H9 (cell line): ENCODE data around the gene VWA5B1. TPM values are rescaled to one million over a fixed set of nuclear protein-coding genes. Genes with fewer than 3 reads are reported as not detected.

ENCODE experiments used
- DNase-seq: peaks from one replicate; pipeline ENCODE4 v3.0.0-alpha.2; 2017
- H2AFZ ChIP-seq: one replicate; pipeline ENCODE4 v1.6.1; 2013; ENCODE audit warnings: mild to moderate bottlenecking, low read length, control low read depth, moderate library complexity
- H2AK5ac ChIP-seq: 2 replicates; pipeline ENCODE4 v1.6.1; 2013; ENCODE audit warnings: low read length, control low read depth, mixed read lengths; ENCODE audit not compliant: insufficient read length
- H2BK120ac ChIP-seq: one replicate; pipeline ENCODE4 v1.6.1; 2013; ENCODE audit warnings: low read depth, mild to moderate bottlenecking, low read length, control low read depth, inconsistent platforms; ENCODE audit not compliant: poor library complexity, severe bottlenecking
- H2BK12ac ChIP-seq: 2 replicates; pipeline ENCODE4 v1.6.1; 2013; ENCODE audit warnings: low read length, control low read depth, mixed read lengths, low read depth; ENCODE audit not compliant: insufficient read length
- H2BK15ac ChIP-seq: 2 replicates; pipeline ENCODE4 v1.6.1; 2013; ENCODE audit warnings: low read depth, low read length, control low read depth
- H2BK20ac ChIP-seq: one replicate; pipeline ENCODE4 v1.6.1; 2013; ENCODE audit warnings: low read depth, mild to moderate bottlenecking, low read length, control low read depth, inconsistent platforms; ENCODE audit not compliant: poor library complexity, severe bottlenecking
- H2BK5ac ChIP-seq: 2 replicates; pipeline ENCODE4 v1.6.1; 2013; ENCODE audit warnings: low read length, control low read depth, mixed read lengths; ENCODE audit not compliant: insufficient read length
- H3K14ac ChIP-seq: 2 replicates; pipeline ENCODE4 v1.6.1; 2013; ENCODE audit warnings: low read length, control low read depth; ENCODE audit not compliant: insufficient read depth
- H3K18ac ChIP-seq: 2 replicates; pipeline ENCODE4 v1.6.1; 2013; ENCODE audit warnings: low read depth, mild to moderate bottlenecking, mixed read lengths, low read length, control low read depth; ENCODE audit not compliant: insufficient read length
- H3K23ac ChIP-seq: 2 replicates; pipeline ENCODE4 v1.6.1; 2013; ENCODE audit warnings: low read length, control low read depth, mixed read lengths, low read depth; ENCODE audit not compliant: insufficient read length
- H3K23me2 ChIP-seq: 2 replicates; pipeline ENCODE4 v1.6.1; 2013; ENCODE audit warnings: low read depth, mild to moderate bottlenecking, mixed read lengths, low read length, control low read depth; ENCODE audit not compliant: insufficient read length, poor library complexity, severe bottlenecking
- H3K27ac ChIP-seq: 2 replicates; pipeline ENCODE4 v1.5.1; 2013; ENCODE audit warnings: low read length, control low read depth, mixed read lengths, low read depth; ENCODE audit not compliant: insufficient read length
- H3K27me3 ChIP-seq: 2 replicates; pipeline ENCODE4 v1.6.1; 2013; ENCODE audit warnings: low read length, control low read depth, inconsistent platforms; ENCODE audit not compliant: insufficient read depth
- H3K4ac ChIP-seq: 2 replicates; pipeline ENCODE4 v1.6.1; 2013; ENCODE audit warnings: low read depth, mild to moderate bottlenecking, control low read depth, inconsistent platforms, low read length, moderate library complexity
- H3K4me1 ChIP-seq: 2 replicates; pipeline ENCODE4 v1.6.1; 2013; ENCODE audit warnings: low read length, control low read depth, inconsistent platforms; ENCODE audit not compliant: insufficient read depth
- H3K4me2 ChIP-seq: 2 replicates; pipeline ENCODE4 v1.6.1; 2013; ENCODE audit warnings: low read length, control low read depth, mixed read lengths; ENCODE audit not compliant: insufficient read length, insufficient read depth
- H3K56ac ChIP-seq: 2 replicates; pipeline ENCODE4 v1.6.1; 2013; ENCODE audit warnings: low read depth, mild to moderate bottlenecking, mixed read lengths, low read length, control low read depth; ENCODE audit not compliant: insufficient read length
- H3K79me1 ChIP-seq: 2 replicates; pipeline ENCODE4 v1.6.1; 2013; ENCODE audit warnings: low read depth, mild to moderate bottlenecking, moderate library complexity, low read length, control low read depth, inconsistent platforms; ENCODE audit not compliant: insufficient read depth, poor library complexity, severe bottlenecking
- H3K79me2 ChIP-seq: 2 replicates; pipeline ENCODE4 v1.6.1; 2013; ENCODE audit warnings: low read length, control low read depth, inconsistent platforms; ENCODE audit not compliant: insufficient read depth
- H3K9ac ChIP-seq: 2 replicates; pipeline ENCODE4 v1.6.1; 2013; ENCODE audit warnings: low read length, control low read depth, mixed read lengths; ENCODE audit not compliant: insufficient read length; ENCODE audit errors: extremely low read depth
- H3K9me3 ChIP-seq: one replicate; pipeline ENCODE4 v1.6.1; 2013; ENCODE audit warnings: low read depth, low read length, inconsistent platforms; ENCODE audit not compliant: control insufficient read depth
- H3T11ph ChIP-seq: one replicate; pipeline ENCODE4 v1.6.1; 2013; ENCODE audit warnings: mild to moderate bottlenecking, low read length, control low read depth, inconsistent platforms
- H4K20me1 ChIP-seq: one replicate; pipeline ENCODE4 v1.6.1; 2013; ENCODE audit not compliant: control insufficient read depth, insufficient read length, insufficient read depth
- H4K5ac ChIP-seq: 2 replicates; pipeline ENCODE4 v1.6.1; 2013; ENCODE audit warnings: low read depth, mild to moderate bottlenecking, mixed read lengths, low read length, control low read depth; ENCODE audit not compliant: insufficient read length
- H4K8ac ChIP-seq: replicated peaks from 2 replicates; pipeline ENCODE4 v1.6.1; 2013; ENCODE audit warnings: low read length, control low read depth, mixed read lengths, low read depth; ENCODE audit not compliant: insufficient read length
- H4K91ac ChIP-seq: 2 replicates; pipeline ENCODE4 v1.6.1; 2013; ENCODE audit warnings: low read depth, mild to moderate bottlenecking, moderate library complexity, mixed read lengths, low read length, control low read depth; ENCODE audit not compliant: insufficient read length
- H3K27ac Mint-ChIP-seq, 3 experiments: 2 replicates in 2 of 3; 3 replicates in 1 of 3; pipeline ENCODE4 v1.8.0; 2020 to 2021; ENCODE audit warnings: mixed read lengths in 3 of 3, mild to moderate bottlenecking in 1 of 3, moderate library complexity in 1 of 3
- H3K27me3 Mint-ChIP-seq: 2 replicates; pipeline ENCODE4 v1.8.0; 2021; ENCODE audit warnings: low read depth, mild to moderate bottlenecking, moderate library complexity, mixed read lengths
- H3K36me3 Mint-ChIP-seq, 3 experiments: 2 replicates in 2 of 3; 3 replicates in 1 of 3; pipeline ENCODE4 v1.8.0; 2020 to 2021; ENCODE audit warnings: low read depth in 3 of 3, mixed read lengths in 3 of 3; ENCODE audit not compliant: insufficient read depth in 1 of 3
- H3K4me1 Mint-ChIP-seq, 2 experiments: 2 replicates each; pipeline ENCODE4 v1.8.0; 2020; ENCODE audit warnings: mixed read lengths in 2 of 2
- H3K4me3 Mint-ChIP-seq, 2 experiments: 2 replicates in 1 of 2; 3 replicates in 1 of 2; pipeline ENCODE4 v1.8.0; 2020 to 2021; ENCODE audit warnings: mild to moderate bottlenecking in 2 of 2, mixed read lengths in 2 of 2, moderate library complexity in 1 of 2
- H3K9me3 Mint-ChIP-seq, 2 experiments: 2 replicates in 1 of 2; 3 replicates in 1 of 2; pipeline ENCODE4 v1.8.0; 2020; ENCODE audit warnings: mild to moderate bottlenecking in 2 of 2, mixed read lengths in 2 of 2, moderate library complexity in 1 of 2
- WGBS: extraction: QIAGEN DNeasy Blood & Tissue Kit; methylation state at CpG from one replicate; pipeline ENCODE4 v1.1.7; 2013; ENCODE audit warnings: missing lambda C conversion rate, low lambda C conversion rate, mixed read lengths; ENCODE audit not compliant: insufficient read length; ENCODE audit errors: extremely low coverage; 5-methylcytosine and 5-hydroxymethylcytosine counted together
- total RNA-seq: library from RNA; stranded (reverse); gene quantifications from 2 replicates; pipeline ENCODE4 v1.2.1, GENCODE V29; 2021
- TF ChIP-seq, protein P1 (sequence below): fragments of 200-600 bp; sonication (generic); conservative IDR thresholded peaks from 3 replicates; pipeline ENCODE4 v1.8.0; 2021; ENCODE audit warnings: antibody characterized with exemption, mild to moderate bottlenecking

Gene VWA5B1
- total RNA-seq, 1 experiment from 2014 or later = not detected

DNA sequence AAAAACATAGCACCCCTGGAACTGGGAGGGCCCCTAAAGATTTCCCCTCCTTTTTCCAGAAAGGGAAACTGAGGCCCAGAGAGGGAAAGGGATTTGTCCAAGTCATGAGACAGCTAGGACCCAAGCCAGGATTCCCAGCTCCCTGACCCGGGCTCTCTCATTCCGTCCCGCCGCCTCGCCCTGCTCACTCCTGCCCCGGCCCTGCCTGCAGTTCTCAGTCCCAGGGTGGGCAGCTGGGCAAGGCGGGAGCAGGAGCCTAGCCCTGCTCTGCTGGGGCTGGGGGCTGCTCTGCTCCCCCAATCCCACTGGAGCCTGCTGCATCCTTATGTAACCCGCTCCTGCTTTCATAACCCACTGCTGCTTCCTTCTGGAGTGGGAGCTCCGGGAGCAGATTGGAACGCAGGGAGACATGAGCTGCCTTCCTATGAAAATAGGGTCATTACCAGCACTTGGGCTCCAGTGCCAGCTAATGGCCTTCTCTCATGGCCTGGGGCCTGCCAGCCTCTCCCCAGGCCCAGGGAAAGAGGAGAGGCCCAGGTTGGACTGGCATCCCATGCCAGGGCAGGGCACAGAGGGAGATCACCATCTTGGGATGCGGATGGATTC, 110.8 kb downstream of the VWA5B1 start:
- H3K27ac ChIP-seq = no peak overlapping the region
- no peak overlapping the region for H4K5ac ChIP-seq
- no CpG with 5 or more reads among the region's 11 CpGs for WGBS
- H3K79me2 ChIP-seq = no peaks in the 10 kb centered on the region
- no peaks in the 10 kb centered on the region for H3K9me3 ChIP-seq
- no peak overlapping the region; the same call in 1 of the 2 replicates for H3K14ac ChIP-seq
- Mint-ChIP-seq H3K27ac (no peak overlapping the region), H3K36me3 (no peaks in the 10 kb centered on the region), H3K9me3 (peaks cover under 1% of the 10 kb centered on the region in 2 experiments; a peak in 2 of 5 replicates), H3K27me3 (peaks cover 99% of the 10 kb centered on the region), H3K4me1 (peaks cover 18 to 34% of the 10 kb centered on the region in 2 experiments), H3K4me3 (no peak overlapping the region)
- no peak overlapping the region for H2BK12ac ChIP-seq
- H3T11ph ChIP-seq = no peak overlapping the region
- H3K9ac ChIP-seq = no peak overlapping the region
- no peak overlapping the region for H2BK15ac ChIP-seq
- H3K4ac ChIP-seq = no peak overlapping the region
- H3K27me3 ChIP-seq = peaks cover 43% of the 10 kb centered on the region
- no peaks in the 10 kb centered on the region for H4K20me1 ChIP-seq
- H3K56ac ChIP-seq = no peak overlapping the region
- peak; percentile 17 for DNase-seq
- no peak overlapping the region for H2AFZ ChIP-seq
- H3K4me1 ChIP-seq = no peaks in the 10 kb centered on the region
- no peak overlapping the region for H2BK120ac ChIP-seq
- no peaks in the 10 kb centered on the region for H3K23me2 ChIP-seq
- no peak overlapping the region for H4K91ac ChIP-seq
- H3K18ac ChIP-seq = no peak overlapping the region
- TF ChIP-seq, protein P1, sequence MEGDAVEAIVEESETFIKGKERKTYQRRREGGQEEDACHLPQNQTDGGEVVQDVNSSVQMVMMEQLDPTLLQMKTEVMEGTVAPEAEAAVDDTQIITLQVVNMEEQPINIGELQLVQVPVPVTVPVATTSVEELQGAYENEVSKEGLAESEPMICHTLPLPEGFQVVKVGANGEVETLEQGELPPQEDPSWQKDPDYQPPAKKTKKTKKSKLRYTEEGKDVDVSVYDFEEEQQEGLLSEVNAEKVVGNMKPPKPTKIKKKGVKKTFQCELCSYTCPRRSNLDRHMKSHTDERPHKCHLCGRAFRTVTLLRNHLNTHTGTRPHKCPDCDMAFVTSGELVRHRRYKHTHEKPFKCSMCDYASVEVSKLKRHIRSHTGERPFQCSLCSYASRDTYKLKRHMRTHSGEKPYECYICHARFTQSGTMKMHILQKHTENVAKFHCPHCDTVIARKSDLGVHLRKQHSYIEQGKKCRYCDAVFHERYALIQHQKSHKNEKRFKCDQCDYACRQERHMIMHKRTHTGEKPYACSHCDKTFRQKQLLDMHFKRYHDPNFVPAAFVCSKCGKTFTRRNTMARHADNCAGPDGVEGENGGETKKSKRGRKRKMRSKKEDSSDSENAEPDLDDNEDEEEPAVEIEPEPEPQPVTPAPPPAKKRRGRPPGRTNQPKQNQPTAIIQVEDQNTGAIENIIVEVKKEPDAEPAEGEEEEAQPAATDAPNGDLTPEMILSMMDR = no peak
- H2AK5ac ChIP-seq = no peak overlapping the region
- H3K23ac ChIP-seq = no peak overlapping the region
- H2BK20ac ChIP-seq = no peak overlapping the region
- H3K79me1 ChIP-seq = no peaks in the 10 kb centered on the region
- H3K4me2 ChIP-seq = no peak overlapping the region
- no peak overlapping the region for H4K8ac ChIP-seq
- H2BK5ac ChIP-seq = no peak overlapping the region
